Ureter (tissue), 1 donor: Measurements from ENCODE around the gene FAM53B. TPM values are rescaled to one million over a fixed set of nuclear protein-coding genes. Genes with fewer than 3 reads are reported as not detected.
A peak's percentile ranks its signal among the peaks of the same experiment; 100 is the strongest.
"Not testable (repeated sequence)": the region's sequence is repeated elsewhere in the genome, so short reads cannot be mapped to it uniquely, and the experiment has no call there.

Experiments used
- DNase-seq: peaks from one replicate; pipeline ENCODE4 v3.0.0-alpha.2; 2020; ENCODE audit warnings: low spot score
- total RNA-seq: library from RNA; stranded (reverse); gene quantifications from one replicate; pipeline ENCODE4 v1.2.4, GENCODE V29; 2023
- donor health status: DM: yes; HTN: yes; CAD: no.

FAM53B gene
- 38.8 TPM for total RNA-seq

- peak; percentile 81 for DNase-seq
Measured at GRCh38 chr10:124744102-124745050, at the start of gene FAM53B. Gene FAM53B (minus strand): TSS chr10:124744378. CDS start chr10:124706713, 37,665 bp downstream.

- DNase-seq = no peak
Measured at GRCh38 chr10:124792998-124793352, 48.8 kb upstream of the FAM53B start.

- DNase-seq = peak; percentile 68
Measured at GRCh38 chr10:124791547-124792348, 47.6 kb upstream of the FAM53B start, which contains the start of gene EEF1AKMT2. Gene EEF1AKMT2 (minus strand): TSS chr10:124791887. CDS start chr10:124791833, 54 bp downstream.

GRCh38 chr10:124782900-124783299 lies 38.7 kb upstream of the FAM53B start:
- DNase-seq = not testable (repeated sequence)

GRCh38 chr10:124768791-124769190 lies 24.6 kb upstream of the FAM53B start:
- DNase-seq = no peak

- no peak for DNase-seq
Measured at GRCh38 chr10:124765256-124765655, 21.1 kb upstream of the FAM53B start.

GRCh38 chr10:124763267-124763666 lies 19.1 kb upstream of the FAM53B start:
- DNase-seq = no peak

GRCh38 chr10:124762281-124762680 lies 18.1 kb upstream of the FAM53B start:
- no peak for DNase-seq

- no peak for DNase-seq
Measured at GRCh38 chr10:124756156-124756903, 12.2 kb upstream of the FAM53B start.

- no peak for DNase-seq
Measured at GRCh38 chr10:124755581-124755980, 11.4 kb upstream of the FAM53B start.

GRCh38 chr10:124754227-124754626 lies 10.0 kb upstream of the FAM53B start:
- DNase-seq = no peak

- DNase-seq = no peak
Measured at GRCh38 chr10:124748953-124749645, 4.9 kb upstream of the FAM53B start.

GRCh38 chr10:124748166-124748565 lies 4.0 kb upstream of the FAM53B start:
- no peak for DNase-seq

GRCh38 chr10:124747745-124748144 lies 3.6 kb upstream of the FAM53B start:
- DNase-seq = no peak

GRCh38 chr10:124746992-124747391 lies 2.8 kb upstream of the FAM53B start:
- no peak for DNase-seq

- not testable (repeated sequence) for DNase-seq
Measured at GRCh38 chr10:124746447-124746846, 2.3 kb upstream of the FAM53B start.

- no peak for DNase-seq
Measured at GRCh38 chr10:124745673-124746072, 1.5 kb upstream of the FAM53B start.

- DNase-seq = no peak
Measured at GRCh38 chr10:124745252-124745651, 1.1 kb upstream of the FAM53B start.

GRCh38 chr10:124743191-124744101 lies 732 bp downstream of the FAM53B start:
- DNase-seq = no peak
